HG03108 (cell line): ENCODE measurements around the gene CDH10.

Experiments
- ATAC-seq: cut with Tn5 transposase; IDR thresholded peaks from one replicate; pipeline ENCODE4 v1.9.1; 2021; ENCODE audit warnings: moderate library complexity; ENCODE audit not compliant: unreplicated experiment

The CDH10 gene

GRCh38 chr5:24644761-24645160, at the start of gene CDH10:
CDH10 (minus strand) TSS chr5:24644978; CDS start chr5:24593490, 51,488 bp downstream.
- ATAC-seq: no peak

DNA sequence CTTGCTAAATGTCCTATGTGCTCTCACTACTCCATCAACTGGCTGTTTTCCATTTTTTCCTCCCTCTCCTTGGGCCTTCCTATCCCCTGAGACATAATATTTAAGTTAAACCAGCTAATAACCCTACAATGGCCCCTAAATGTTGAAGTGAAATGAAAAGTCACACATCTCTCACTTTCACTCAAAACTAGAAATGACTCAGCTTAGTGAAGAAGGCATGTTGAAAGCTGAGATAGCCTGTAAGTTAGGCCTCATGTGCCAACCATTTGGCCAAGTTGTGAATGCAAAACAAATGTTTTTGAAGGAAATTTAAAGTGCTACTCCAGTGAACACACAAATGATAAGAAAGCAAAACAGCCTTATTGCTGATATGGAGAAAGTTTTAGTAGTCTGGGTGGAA, 48.8 kb upstream of the CDH10 start:
- ATAC-seq: no peak

- ATAC-seq: no peak
Observed at GRCh38 chr5:24691074-24691473, 46.3 kb upstream of the CDH10 start.

- ATAC-seq: no peak
Observed at GRCh38 chr5:24681106-24681505, 36.3 kb upstream of the CDH10 start.

- ATAC-seq: no peak
Observed at GRCh38 chr5:24668050-24668449, 23.3 kb upstream of the CDH10 start.

DNA sequence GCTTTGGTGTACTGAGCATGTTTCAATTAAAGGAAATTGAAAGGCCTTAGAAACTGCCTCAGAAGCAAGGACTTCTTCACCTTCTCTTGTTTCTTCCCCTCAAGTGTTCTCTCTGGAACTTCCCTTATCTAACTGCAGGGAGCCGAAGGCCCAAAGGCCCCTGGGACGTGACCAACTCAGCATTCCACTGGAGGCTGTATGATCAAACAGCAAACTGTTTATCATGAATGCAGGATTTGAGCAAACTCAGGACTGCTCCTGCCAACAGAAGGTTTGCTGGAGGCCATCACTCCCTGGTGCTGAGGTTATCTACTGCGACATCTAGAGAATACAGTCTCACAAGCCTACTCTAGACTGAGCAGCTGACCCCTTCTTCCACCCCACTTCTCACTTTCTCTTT, 4.8 kb upstream of the CDH10 start:
- ATAC-seq: no peak

- ATAC-seq: no peak
Observed at GRCh38 chr5:24646915-24647314, 2.1 kb upstream of the CDH10 start.

GRCh38 chr5:24645483-24645882, 705 bp upstream of the CDH10 start:
- ATAC-seq: no peak

- ATAC-seq: no peak
Observed at GRCh38 chr5:24643880-24644279, 898 bp downstream of the CDH10 start.

DNA sequence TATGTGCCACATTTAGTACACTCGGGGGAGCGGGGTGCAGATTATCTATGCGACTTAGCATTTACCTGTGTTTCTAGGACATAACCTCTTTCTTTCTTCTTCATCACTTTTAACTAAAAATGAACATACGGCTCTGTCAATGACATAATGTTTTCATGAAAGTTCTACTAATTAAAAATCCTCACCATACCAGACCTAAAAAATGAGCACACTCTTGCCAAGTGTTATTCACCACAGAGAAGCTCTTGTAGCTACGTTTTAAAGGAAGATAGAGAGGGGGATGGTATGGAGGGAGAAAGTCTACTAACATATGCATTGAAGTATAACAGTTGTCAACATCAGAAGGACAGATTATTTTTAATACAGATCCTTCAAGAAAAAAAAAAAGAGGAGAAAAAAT, 1.6 kb downstream of the CDH10 start:
- ATAC-seq: no peak

- no peak for ATAC-seq
Observed at GRCh38 chr5:24642022-24642421, 2.8 kb downstream of the CDH10 start.

GRCh38 chr5:24635209-24635608, 9.6 kb downstream of the CDH10 start:
- ATAC-seq: no peak

DNA sequence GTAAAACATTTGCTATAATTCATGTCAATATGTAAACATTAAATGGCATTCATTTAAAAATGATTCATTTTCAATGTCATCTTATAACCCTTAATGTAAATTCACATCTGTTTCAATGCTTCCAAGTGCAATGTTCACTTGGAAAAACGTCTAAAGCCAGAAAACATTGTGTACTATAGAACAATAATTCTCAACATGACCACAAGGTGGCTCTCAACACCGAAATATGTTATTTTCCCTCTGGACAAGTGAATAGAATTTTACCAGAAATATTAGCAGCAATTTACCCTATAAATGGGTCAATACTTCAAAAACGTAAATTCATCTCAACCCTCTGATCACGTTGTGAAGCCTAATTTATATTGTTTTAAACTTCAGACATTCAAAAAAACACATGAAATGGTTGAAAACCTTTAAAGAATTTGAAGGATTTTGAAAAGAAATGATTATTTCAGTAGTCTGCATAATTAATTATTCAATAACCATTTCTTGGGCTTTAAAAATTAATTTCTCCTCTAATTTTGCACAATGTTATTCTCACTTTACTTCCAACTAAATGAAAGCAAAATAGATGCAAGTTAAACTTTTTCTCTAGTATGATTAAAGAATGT, 11.0 kb downstream of the CDH10 start:
- no peak for ATAC-seq

- ATAC-seq: no peak
Observed at GRCh38 chr5:24632353-24632752, 12.4 kb downstream of the CDH10 start.

GRCh38 chr5:24630918-24631317, 13.9 kb downstream of the CDH10 start:
- no peak for ATAC-seq

DNA sequence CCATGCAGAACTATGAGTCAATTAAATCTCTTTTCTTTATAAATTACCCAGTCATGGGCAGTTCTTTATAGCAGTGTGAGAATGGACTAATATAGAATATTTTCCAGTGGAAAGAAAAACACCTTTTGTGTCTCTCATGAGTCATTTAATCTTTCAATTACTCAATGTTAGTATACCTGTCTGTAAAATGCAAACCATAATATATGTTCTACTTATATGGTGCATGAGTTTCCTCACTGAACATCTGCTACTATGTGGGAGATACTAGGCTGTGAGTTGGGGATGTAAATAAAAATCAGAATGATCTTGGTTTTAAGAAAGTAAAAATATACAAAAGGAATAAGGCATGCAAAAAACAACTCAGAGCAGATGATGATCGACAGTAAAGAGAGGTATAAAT, 15.0 kb downstream of the CDH10 start:
- ATAC-seq: no peak

DNA sequence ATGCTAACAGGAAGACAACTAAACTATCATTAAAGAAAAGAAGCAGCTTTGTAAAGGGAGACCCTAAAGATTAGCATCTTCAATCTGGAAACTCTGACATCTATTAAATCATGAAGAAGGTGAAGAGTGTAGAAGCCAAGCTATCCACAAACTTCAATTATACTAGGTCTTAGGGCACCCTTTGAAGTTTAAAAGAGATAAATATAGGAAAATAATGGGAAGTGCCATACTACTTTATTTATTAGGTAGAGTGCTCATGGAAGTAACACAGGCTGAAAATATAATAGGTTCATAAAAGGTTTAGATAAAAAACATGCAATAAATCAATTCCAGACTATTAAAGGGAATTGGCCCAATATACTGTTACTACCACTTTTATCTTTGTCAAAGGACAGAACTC, 19.9 kb downstream of the CDH10 start:
- no peak for ATAC-seq

DNA sequence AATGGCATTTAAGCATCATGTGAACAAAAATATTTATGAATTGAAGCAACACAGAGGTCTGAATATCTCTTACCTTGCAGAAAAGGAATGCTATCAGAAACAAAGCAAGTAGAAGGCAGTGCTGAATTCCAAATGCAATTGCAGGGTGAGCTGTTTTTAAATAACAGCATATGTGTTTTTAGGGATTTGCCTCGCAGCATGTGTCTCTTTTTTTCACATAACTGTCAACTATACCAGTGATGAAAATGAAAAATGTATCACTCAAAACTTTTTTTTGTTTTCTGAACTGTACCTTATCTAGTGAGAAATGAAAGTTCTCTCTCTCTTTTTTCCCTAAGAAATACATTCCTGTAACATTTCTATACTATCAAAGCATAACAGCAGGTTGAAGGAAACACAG, 21.2 kb downstream of the CDH10 start:
- ATAC-seq: no peak

- ATAC-seq: no peak
Observed at GRCh38 chr5:24623031-24623430, 21.7 kb downstream of the CDH10 start.

GRCh38 chr5:24621792-24622191, 23.0 kb downstream of the CDH10 start:
- ATAC-seq: no peak

DNA sequence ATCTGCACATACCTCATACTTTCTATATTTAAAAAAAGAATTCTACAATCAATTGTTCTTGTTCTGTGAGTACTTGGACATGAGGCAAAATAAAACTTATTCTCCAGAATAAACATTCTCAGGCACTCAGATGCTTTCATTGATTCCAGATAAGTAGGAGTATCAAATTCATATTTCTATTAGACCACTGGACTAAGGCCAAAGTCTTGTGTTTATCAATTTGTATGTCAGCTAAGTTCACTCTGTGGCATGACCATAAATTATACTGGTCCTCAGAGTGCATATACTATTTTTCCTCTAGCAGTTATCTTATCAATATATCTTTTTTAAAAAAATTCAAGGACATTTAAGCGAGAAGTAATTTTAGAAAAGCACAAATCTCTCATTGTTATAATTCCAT, 28.2 kb downstream of the CDH10 start:
- no peak for ATAC-seq

DNA sequence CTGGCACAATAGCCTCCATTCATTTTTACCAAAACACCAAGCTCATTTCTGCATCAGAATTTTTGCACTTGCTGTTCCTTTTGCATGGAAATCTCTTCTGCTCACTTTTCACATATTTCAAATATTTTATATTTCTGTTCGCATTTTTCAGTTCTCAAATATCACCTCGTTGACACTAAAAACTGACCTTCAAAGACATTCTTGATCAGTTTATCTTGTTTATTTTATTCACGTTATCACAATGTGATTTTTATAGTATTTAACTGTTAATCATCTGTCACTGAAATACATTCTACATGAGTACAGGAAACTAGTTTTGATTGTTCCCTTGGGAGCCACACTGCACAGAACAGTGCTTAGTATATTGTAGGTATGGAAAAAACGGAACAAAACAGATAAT, 29.6 kb downstream of the CDH10 start:
- no peak for ATAC-seq

DNA sequence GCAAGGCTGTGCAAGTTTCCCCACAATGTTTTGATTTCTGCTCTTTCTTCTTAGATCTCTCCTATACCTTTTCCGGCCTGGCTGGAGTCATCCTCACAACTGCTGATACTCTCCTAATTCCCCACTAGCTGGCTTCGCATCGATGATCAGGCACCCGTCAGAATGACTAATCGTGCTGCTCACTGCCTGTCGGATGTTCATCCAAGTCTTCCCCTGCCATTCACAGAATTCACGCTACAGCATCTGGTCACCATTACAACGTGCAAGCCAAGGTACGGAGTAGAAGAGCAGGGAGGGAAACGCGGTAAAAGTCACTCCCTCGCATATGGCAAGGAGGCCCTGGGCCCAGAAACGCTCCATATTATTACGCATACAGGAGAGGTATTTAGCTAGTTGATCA, 35.1 kb downstream of the CDH10 start:
- ATAC-seq: no peak

GRCh38 chr5:24606971-24607370, 37.8 kb downstream of the CDH10 start:
- ATAC-seq: no peak
